Measurements from ENCODE around the gene SYT1.

The SYT1 gene

DNA sequence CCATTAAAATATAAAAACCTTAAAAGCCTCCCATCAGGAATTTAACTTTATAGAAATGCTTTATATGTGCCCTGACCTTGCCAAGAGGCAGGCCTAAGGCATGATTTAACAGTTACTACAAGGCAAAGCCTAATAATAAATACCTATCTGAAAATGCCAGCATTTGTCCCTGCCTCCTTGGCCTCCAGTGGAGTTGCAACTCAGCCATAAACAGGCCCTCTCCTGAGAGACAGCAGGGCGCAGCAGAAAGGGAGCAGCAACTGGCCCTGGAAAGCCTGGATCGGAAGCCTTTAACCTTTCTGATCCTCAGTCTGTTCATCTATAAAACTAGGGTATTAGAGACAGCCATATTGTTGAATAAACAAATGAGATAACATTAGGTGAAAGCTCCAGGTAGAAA lies 501.8 kb downstream of the SYT1 start:
- no peak for DNase-seq

DNA sequence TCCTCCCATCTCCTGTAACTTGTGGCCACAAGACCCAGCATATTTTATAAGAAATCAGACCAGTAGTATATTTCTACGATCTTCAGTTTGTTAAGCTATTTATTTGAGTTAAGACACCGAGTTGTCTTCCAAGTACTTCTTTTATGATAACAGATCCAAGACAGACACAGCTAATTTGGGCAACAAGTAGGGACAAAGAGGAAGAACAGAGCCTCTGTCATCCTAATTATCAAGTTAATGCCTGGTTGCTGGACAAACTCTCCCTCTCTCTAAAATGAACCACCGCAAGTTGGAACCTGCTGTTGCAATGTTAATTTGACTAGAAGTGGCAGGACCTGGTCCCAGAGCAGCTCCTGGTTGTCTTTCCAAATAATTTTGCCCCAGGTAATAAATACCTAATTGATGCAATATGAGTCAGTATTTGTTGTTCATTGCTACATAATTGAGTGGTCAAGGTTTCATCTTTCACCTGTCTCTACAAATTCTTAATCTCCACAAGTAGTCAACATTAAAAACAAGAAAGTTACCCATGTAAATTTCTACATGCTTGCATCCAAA lies 502.5 kb downstream of the SYT1 start:
- no peak for DNase-seq

- DNase-seq, result no peak
Observed at GRCh38 chr12:79370021-79370420, 505.4 kb downstream of the SYT1 start.

DNA sequence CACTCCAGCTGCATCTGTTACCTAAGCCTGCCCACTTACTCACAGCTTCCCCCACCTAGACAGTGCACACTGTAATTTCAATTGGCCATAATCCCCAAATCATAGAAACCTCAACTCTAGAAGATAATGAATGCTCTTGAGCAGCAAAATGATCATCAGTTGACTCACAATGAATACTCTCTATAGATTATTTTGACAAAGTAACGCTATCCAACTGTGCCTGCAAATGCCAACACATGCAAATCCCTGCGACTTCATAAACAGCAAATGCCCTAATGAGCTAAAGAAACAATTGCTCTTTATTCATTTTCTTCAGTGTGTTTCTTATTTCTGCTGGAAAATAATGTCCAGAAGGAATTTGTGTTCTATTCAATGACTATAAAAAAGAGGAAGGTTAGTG lies 506.7 kb downstream of the SYT1 start:
- DNase-seq, result no peak

- DNase-seq, result no peak
Observed at GRCh38 chr12:79373896-79374499, 509.4 kb downstream of the SYT1 start.

- no peak for DNase-seq
Observed at GRCh38 chr12:79374545-79374944, 510.0 kb downstream of the SYT1 start.

- DNase-seq, result no peak
Observed at GRCh38 chr12:79375050-79375449, 510.5 kb downstream of the SYT1 start.

DNA sequence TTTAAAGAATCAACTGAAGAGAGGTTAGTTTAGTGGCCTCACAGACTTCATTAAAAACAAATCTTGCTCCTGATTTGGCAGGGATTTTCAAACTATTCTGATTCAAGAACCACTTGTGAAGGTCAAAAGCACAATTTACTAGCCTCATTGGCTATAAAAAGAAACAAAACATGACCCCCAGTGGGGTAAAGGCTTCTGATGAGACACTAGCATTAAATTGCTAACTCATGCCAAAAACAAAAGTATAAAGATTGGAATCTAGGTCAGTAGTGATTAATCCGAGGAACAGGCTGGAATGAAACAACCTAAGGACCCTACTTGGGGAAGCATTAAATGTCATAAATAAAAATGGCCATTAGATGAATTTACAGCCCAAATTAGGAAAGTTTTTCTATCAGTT lies 513.9 kb downstream of the SYT1 start:
- DNase-seq, result no peak

GRCh38 chr12:79380402-79380801 lies 515.8 kb downstream of the SYT1 start:
- DNase-seq, result no peak

DNA sequence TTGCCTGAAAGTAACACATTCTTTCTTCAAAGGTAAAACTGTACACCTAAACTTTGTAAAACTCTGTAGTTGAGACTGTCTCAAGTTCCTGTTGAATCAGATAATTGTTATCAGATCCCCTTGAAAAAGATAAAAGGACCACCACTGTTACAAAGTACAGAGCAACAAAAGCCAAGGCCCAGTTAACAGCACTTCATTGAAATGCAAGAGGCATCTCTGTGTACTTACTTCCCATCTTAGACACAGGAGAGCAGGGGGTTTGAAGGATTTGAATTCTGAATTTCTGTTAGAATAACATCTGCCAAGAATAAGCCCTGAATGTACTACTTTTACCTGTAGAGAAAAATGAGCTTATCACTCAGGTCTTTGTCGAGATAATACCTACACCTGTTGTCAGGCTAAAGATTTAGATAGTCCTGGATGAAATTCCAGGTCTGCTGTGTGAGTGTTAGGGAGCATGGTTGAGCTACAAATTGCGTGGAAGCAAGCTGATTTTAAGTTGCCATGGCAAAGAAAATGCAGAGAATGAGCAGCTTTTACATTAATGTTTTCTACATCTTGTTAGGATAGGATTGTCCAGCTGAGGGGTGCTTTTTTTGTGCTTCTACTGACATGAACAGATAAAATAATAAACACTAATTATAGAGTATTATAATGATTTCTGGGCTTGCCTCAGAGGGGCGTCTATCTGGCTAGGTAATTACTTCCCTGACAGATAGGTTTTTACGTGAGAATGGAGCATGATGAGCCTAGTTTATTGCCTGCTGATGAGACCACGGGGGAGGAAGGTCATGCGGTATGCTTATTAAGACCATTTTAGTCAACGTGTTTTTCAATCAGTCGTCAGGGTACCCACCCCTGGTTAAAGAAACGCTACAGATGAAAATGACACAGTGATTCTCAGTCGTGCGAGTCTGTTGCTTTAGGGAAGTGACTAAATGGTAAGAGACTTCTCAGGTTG lies 517.0 kb downstream of the SYT1 start:
- no peak for DNase-seq

DNA sequence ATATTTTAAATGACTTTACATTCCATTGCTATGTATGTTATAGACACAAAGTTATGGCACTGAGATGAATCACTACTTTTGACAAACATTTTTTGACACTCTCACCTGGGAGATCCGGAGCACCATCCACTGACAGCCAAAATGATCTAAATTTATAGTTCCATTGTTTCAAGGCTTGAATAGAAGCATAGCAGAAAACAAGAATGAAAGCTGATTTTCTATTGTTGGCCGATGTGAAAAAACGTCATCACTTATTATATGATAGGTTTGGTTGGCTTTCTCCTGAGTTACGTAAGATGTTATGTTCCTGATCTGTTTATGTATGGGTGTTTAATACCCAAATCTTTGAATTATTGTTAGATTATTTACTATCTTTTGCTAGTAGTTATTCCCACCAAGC lies 520.0 kb downstream of the SYT1 start:
- no peak for DNase-seq

DNA sequence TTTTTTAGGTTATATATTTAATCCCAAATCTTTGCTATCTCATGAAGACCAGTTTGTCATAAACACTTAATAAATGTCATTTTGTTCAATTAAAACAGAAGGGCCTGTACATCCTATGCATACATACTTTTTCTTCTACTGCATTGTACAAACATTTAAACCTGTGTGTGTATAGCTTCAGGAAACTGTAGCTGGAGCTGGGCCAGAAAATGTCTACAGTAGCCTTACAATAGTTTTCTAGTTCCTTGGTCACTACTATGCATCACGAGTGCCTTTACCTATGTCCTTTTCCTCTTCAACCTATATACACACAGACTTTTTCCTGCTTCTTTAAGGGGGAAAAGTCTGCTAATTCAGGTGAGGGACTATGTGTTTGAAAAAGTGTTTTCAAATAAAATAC lies 523.4 kb downstream of the SYT1 start:
- no peak for DNase-seq

- DNase-seq, result no peak
Observed at GRCh38 chr12:79393842-79394241, 529.3 kb downstream of the SYT1 start.

DNA sequence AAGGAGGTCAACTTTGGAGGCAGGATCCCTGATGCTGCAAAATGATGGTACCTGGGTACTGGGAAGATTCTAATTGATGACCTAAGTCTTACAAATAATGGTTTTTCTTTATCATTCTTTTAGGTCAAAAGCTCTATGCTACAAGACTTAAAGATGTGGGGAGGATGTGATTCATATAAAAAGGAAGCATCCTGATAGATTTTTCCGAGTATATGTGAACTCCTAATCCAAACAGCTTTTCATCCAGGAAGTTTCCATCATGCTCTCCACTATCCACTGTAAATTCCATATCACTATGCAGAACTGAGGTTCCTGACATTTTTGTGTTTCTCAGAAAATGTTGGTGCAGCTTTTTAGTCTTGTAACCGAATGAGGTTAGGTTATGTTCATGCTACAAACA lies 533.0 kb downstream of the SYT1 start:
- no peak for DNase-seq

- DNase-seq, result no peak
Observed at GRCh38 chr12:79400481-79400880, 535.9 kb downstream of the SYT1 start.

- DNase-seq, result no peak
Observed at GRCh38 chr12:79402606-79403005, 538.0 kb downstream of the SYT1 start.

GRCh38 chr12:79406993-79407392 lies 542.4 kb downstream of the SYT1 start:
- DNase-seq, result no peak

DNA sequence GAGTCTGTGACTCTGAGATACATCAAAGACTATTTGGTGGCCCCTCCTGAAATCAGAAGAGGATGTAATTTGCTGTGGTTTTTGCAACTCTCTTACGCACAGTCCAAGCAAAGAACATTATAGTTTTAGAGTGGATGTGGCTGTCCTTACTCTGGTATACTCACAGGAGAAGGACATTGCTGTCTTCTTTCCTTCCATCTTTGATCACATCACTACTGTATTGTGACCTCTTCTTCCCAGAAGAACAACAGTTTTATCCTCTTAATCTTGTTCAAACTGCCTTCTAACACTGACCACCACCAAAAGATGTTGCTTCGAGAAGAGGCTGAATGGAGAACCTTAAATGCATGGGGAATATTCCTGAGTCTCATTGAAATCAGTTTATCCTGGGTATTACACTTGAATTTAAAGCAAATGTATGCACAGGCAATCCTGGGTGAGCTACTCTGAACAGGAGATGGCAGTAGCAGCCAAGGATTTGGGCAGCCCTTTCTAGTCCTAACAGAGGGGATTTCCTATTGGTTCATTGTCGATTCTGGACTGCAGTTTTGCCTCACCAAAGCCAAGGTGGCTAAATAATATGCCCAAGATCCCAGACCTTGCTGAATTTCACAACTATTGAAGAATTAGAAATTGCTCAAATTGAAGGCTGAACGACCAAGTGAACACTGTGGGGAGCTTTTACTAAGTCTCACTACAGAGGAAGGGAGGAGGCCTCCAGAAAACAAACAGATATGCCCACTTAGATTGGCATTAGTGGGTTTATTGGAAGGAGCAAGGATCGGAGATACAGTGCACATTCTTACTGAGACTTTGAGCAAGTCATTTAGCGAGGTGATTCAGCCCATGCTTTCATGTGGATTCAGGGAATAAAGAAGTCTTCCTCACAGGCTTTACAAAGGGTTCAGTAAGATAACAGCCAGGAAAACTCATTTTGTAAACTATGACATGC lies 543.4 kb downstream of the SYT1 start:
- DNase-seq, result no peak

GRCh38 chr12:79408689-79409088 lies 544.1 kb downstream of the SYT1 start:
- no peak for DNase-seq

GRCh38 chr12:79409562-79409961 lies 545.0 kb downstream of the SYT1 start:
- no peak for DNase-seq

- DNase-seq, result no peak
Observed at GRCh38 chr12:79411791-79412190, 547.2 kb downstream of the SYT1 start.

DNA sequence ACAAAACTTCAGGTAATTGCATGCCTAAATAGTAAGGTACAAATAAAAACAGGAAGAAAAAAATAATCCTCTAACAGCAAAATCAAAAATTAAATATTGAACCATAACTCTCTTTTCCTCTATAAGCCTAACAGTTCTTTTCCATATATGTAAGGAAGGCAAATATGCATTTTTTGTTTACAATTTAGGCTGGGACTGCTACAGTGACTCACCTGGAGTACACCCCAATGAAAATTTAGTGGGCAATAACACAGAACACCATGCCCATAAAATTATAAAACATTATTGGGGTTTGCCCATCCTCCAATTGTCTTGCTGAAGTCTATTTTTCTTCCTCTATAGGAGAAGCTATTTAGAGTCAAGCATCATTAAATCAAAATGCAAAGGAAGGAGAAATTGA lies 549.2 kb downstream of the SYT1 start:
- DNase-seq, result no peak

GRCh38 chr12:79414252-79414651 lies 549.7 kb downstream of the SYT1 start:
- DNase-seq, result no peak
